Lower leg skin (tissue), 4 donors: ENCODE results near the gene EPG5. TPM values are rescaled to one million over a fixed set of nuclear protein-coding genes. Genes with fewer than 3 reads are reported as not detected.

Experiments used
- DNase-seq, 2 donors: peaks; one replicate each; pipeline ENCODE4 v3.0.0-alpha.2; 2019; ENCODE audit warnings: low spot score in 2 of 2
- H3K4me3 ChIP-seq: fragments of 200-600 bp; sonication (generic); 2 replicates; pipeline ENCODE4 v1.5.1; 2017; ENCODE audit warnings: mild to moderate bottlenecking, low read depth; ENCODE audit not compliant: poor library complexity, severe bottlenecking
- CTCF ChIP-seq, 3 donors: fragments of 450-650 bp; IDR thresholded peaks; one replicate each; pipeline ENCODE4 v1.5.1; 2016; ENCODE audit warnings: antibody characterized with exemption in 3 of 3, mild to moderate bottlenecking in 3 of 3, moderate library complexity in 2 of 3
- POLR2A ChIP-seq, 2 donors: fragments of 450-650 bp; IDR thresholded peaks; one replicate each; pipeline ENCODE4 v1.6.1; 2016 to 2017; ENCODE audit warnings: antibody characterized with exemption in 2 of 2, mild to moderate bottlenecking in 1 of 2, moderate library complexity in 1 of 2
- WGBS, 2 donors: methylation state at CpG; one replicate each; pipeline ENCODE4 v1.1.5; 2018; 5-methylcytosine and 5-hydroxymethylcytosine counted together
- intact Hi-C: fragments of 100-400 bp; cut with DNase I; formaldehyde crosslinking; loops from one replicate; pipeline ENCODE4 v1.15.0; 2023; ENCODE audit warnings: low total_unique reads
- total RNA-seq, 4 donors: library from RNA; depleted of rRNA; stranded (reverse); fragments of >200 nt; gene quantifications; one replicate each; pipeline ENCODE4 v1.1.0, GENCODE V29; 2016

EPG5 gene
- total RNA-seq, 4 donors from 2014 or later, result 22.5 to 44.0 (median 39.8) TPM

- no peak for DNase-seq
- H3K4me3 ChIP-seq, result no peak overlapping the region
- 52% methylated on average over 4 of the region's 4 CpGs for WGBS, 2 donors
- no peak for TF ChIP-seq CTCF (IDR thresholded peaks at IDR 0.05)
- no peak for TF ChIP-seq POLR2A (IDR thresholded peaks at IDR 0.05)
- intact Hi-C loops, result no loop called here
Observed at GRCh38 chr18:45910405-45911023, 56.6 kb downstream of the EPG5 start.

- no peak for DNase-seq
- 90 to 95% methylated on average over 1 of the region's 1 CpG for WGBS, 2 donors
- no peak overlapping the region for H3K4me3 ChIP-seq
- intact Hi-C loops, result no loop called here
- TF ChIP-seq CTCF (IDR thresholded peaks at IDR 0.05) (no peak), POLR2A (IDR thresholded peaks at IDR 0.05) (no peak)
Observed at GRCh38 chr18:45901654-45902210, 65.4 kb downstream of the EPG5 start.

GRCh38 chr18:45900623-45901022, 66.5 kb downstream of the EPG5 start:
- TF ChIP-seq POLR2A (IDR thresholded peaks at IDR 0.05), result no peak
- no peak for TF ChIP-seq CTCF (IDR thresholded peaks at IDR 0.05)
- no peak for DNase-seq
- 90 to 91% methylated on average over 4 of the region's 4 CpGs for WGBS, 2 donors
- intact Hi-C loops, result no loop called here
- H3K4me3 ChIP-seq, result no peak overlapping the region

GRCh38 chr18:45896991-45897390, 70.1 kb downstream of the EPG5 start:
- intact Hi-C loops, result no loop called here
- TF ChIP-seq CTCF (IDR thresholded peaks at IDR 0.05) (no peak), POLR2A (IDR thresholded peaks at IDR 0.05) (no peak)
- no peak overlapping the region for H3K4me3 ChIP-seq
- DNase-seq, result no peak

- intact Hi-C loops, result no loop called here
- TF ChIP-seq CTCF (IDR thresholded peaks at IDR 0.05) (no peak), POLR2A (IDR thresholded peaks at IDR 0.05) (no peak)
- no peak for DNase-seq
- H3K4me3 ChIP-seq, result no peak overlapping the region
- WGBS, 2 donors, result 95 to 96% methylated on average over 7 of the region's 7 CpGs
Observed at GRCh38 chr18:45896452-45896851, 70.7 kb downstream of the EPG5 start.

- H3K4me3 ChIP-seq, result no peak overlapping the region
- TF ChIP-seq CTCF (IDR thresholded peaks at IDR 0.05) (no peak), POLR2A (IDR thresholded peaks at IDR 0.05) (no peak)
- no peak for DNase-seq
- WGBS, 2 donors, result 71 to 83% methylated on average over 1 of the region's 1 CpG
- intact Hi-C loops, result no loop called here
Observed at GRCh38 chr18:45895339-45895738, 71.8 kb downstream of the EPG5 start.
